ENCODE measurements around the gene RIT2. TPM values are rescaled to one million over a fixed set of nuclear protein-coding genes. Genes with fewer than 3 reads are reported as not detected.

RIT2 gene
- total RNA-seq, 1 experiment from 2014 or later, result 0.17 TPM

GRCh38 chr18:42792731-42793130 is 322.8 kb downstream of the RIT2 start:
- H3K4me3 ChIP-seq (ENCODE audit: insufficient read depth, low read depth, low read length), result no peak overlapping the region
- no peak for DNase-seq

GRCh38 chr18:42784632-42785031 is 330.9 kb downstream of the RIT2 start:
- Histone ChIP-seq H3K4me3 (ENCODE audit: insufficient read depth, low read depth, low read length) (no peak overlapping the region), H3K36me3 (replicated peaks; ENCODE audit: control insufficient read depth, insufficient read depth, low read length) (no peaks in the 10 kb centered on the region), H3K27me3 (ENCODE audit: control insufficient read depth, insufficient read depth, low read length) (no peaks in the 10 kb centered on the region)
- DNase-seq, result no peak

More at GRCh38 chr18:42792731-42793130, 322.8 kb downstream of the RIT2 start:
- Histone ChIP-seq H3K27me3 (ENCODE audit: control insufficient read depth, insufficient read depth, low read length) (no peaks in the 10 kb centered on the region), H3K36me3 (replicated peaks; ENCODE audit: control insufficient read depth, insufficient read depth, low read length) (no peaks in the 10 kb centered on the region)

- H3K4me3 ChIP-seq (ENCODE audit: insufficient read depth, low read depth, low read length), result no peak overlapping the region
- H3K36me3 ChIP-seq (replicated peaks; ENCODE audit: control insufficient read depth, insufficient read depth, low read length), result no peaks in the 10 kb centered on the region
- no peaks in the 10 kb centered on the region for H3K27me3 ChIP-seq (ENCODE audit: control insufficient read depth, insufficient read depth, low read length)
- DNase-seq, result no peak
These were observed 332.6 kb downstream of the RIT2 start for GRCh38 chr18:42782929-42783328.

GRCh38 chr18:42781298-42781815 is 334.1 kb downstream of the RIT2 start:
- DNase-seq, result no peak
- Histone ChIP-seq H3K4me3 (ENCODE audit: insufficient read depth, low read depth, low read length) (no peak overlapping the region), H3K27me3 (ENCODE audit: control insufficient read depth, insufficient read depth, low read length) (no peaks in the 10 kb centered on the region), H3K36me3 (replicated peaks; ENCODE audit: control insufficient read depth, insufficient read depth, low read length) (no peaks in the 10 kb centered on the region)

- Histone ChIP-seq H3K36me3 (replicated peaks; ENCODE audit: control insufficient read depth, insufficient read depth, low read length) (no peaks in the 10 kb centered on the region), H3K27me3 (ENCODE audit: control insufficient read depth, insufficient read depth, low read length) (no peaks in the 10 kb centered on the region), H3K4me3 (ENCODE audit: insufficient read depth, low read depth, low read length) (no peak overlapping the region)
- no peak for DNase-seq
These were observed 335.3 kb downstream of the RIT2 start for GRCh38 chr18:42780171-42780570.

- no peaks in the 10 kb centered on the region for H3K27me3 ChIP-seq (ENCODE audit: control insufficient read depth, insufficient read depth, low read length)
- no peak overlapping the region for H3K4me3 ChIP-seq (ENCODE audit: insufficient read depth, low read depth, low read length)
- no peaks in the 10 kb centered on the region for H3K36me3 ChIP-seq (replicated peaks; ENCODE audit: control insufficient read depth, insufficient read depth, low read length)
- no peak for DNase-seq
These were observed 336.9 kb downstream of the RIT2 start for GRCh38 chr18:42778445-42779042.

- H3K27me3 ChIP-seq (ENCODE audit: control insufficient read depth, insufficient read depth, low read length), result no peaks in the 10 kb centered on the region
- no peak for DNase-seq
- no peaks in the 10 kb centered on the region for H3K36me3 ChIP-seq (replicated peaks; ENCODE audit: control insufficient read depth, insufficient read depth, low read length)
- no peak overlapping the region for H3K4me3 ChIP-seq (ENCODE audit: insufficient read depth, low read depth, low read length)
These were observed 337.5 kb downstream of the RIT2 start for GRCh38 chr18:42778024-42778423.

- Histone ChIP-seq H3K4me3 (ENCODE audit: insufficient read depth, low read depth, low read length) (no peak overlapping the region), H3K27me3 (ENCODE audit: control insufficient read depth, insufficient read depth, low read length) (no peaks in the 10 kb centered on the region), H3K36me3 (replicated peaks; ENCODE audit: control insufficient read depth, insufficient read depth, low read length) (no peaks in the 10 kb centered on the region)
- DNase-seq, result no peak
These were observed 341.6 kb downstream of the RIT2 start for GRCh38 chr18:42773870-42774269.

GRCh38 chr18:42771936-42772335 is 343.5 kb downstream of the RIT2 start:
- no peaks in the 10 kb centered on the region for H3K36me3 ChIP-seq (replicated peaks; ENCODE audit: control insufficient read depth, insufficient read depth, low read length)
- no peak overlapping the region for H3K4me3 ChIP-seq (ENCODE audit: insufficient read depth, low read depth, low read length)
- DNase-seq, result no peak
- no peaks in the 10 kb centered on the region for H3K27me3 ChIP-seq (ENCODE audit: control insufficient read depth, insufficient read depth, low read length)

GRCh38 chr18:42765302-42765701 is 350.2 kb downstream of the RIT2 start:
- H3K4me3 ChIP-seq (ENCODE audit: insufficient read depth, low read depth, low read length), result no peak overlapping the region
- H3K36me3 ChIP-seq (replicated peaks; ENCODE audit: control insufficient read depth, insufficient read depth, low read length), result no peaks in the 10 kb centered on the region; the same call in 1 of the 2 replicates
- no peaks in the 10 kb centered on the region for H3K27me3 ChIP-seq (ENCODE audit: control insufficient read depth, insufficient read depth, low read length)
- DNase-seq, result no peak

- H3K27me3 ChIP-seq (ENCODE audit: control insufficient read depth, insufficient read depth, low read length), result no peaks in the 10 kb centered on the region
- DNase-seq, result no peak
- H3K36me3 ChIP-seq (replicated peaks; ENCODE audit: control insufficient read depth, insufficient read depth, low read length), result no peaks in the 10 kb centered on the region
- H3K4me3 ChIP-seq (ENCODE audit: insufficient read depth, low read depth, low read length), result no peak overlapping the region
These were observed 355.2 kb downstream of the RIT2 start for GRCh38 chr18:42760290-42760689.

GRCh38 chr18:42758852-42759251 is 356.6 kb downstream of the RIT2 start:
- no peaks in the 10 kb centered on the region for H3K36me3 ChIP-seq (replicated peaks; ENCODE audit: control insufficient read depth, insufficient read depth, low read length)
- no peak for DNase-seq
- H3K4me3 ChIP-seq (ENCODE audit: insufficient read depth, low read depth, low read length), result no peak overlapping the region
- H3K27me3 ChIP-seq (ENCODE audit: control insufficient read depth, insufficient read depth, low read length), result no peaks in the 10 kb centered on the region

- Histone ChIP-seq H3K36me3 (replicated peaks; ENCODE audit: control insufficient read depth, insufficient read depth, low read length) (no peaks in the 10 kb centered on the region), H3K4me3 (ENCODE audit: insufficient read depth, low read depth, low read length) (no peak overlapping the region), H3K27me3 (ENCODE audit: control insufficient read depth, insufficient read depth, low read length) (no peaks in the 10 kb centered on the region)
- no peak for DNase-seq
These were observed 359.3 kb downstream of the RIT2 start for GRCh38 chr18:42756214-42756613.

GRCh38 chr18:42752916-42753315 is 362.6 kb downstream of the RIT2 start:
- Histone ChIP-seq H3K36me3 (replicated peaks; ENCODE audit: control insufficient read depth, insufficient read depth, low read length) (no peaks in the 10 kb centered on the region), H3K27me3 (ENCODE audit: control insufficient read depth, insufficient read depth, low read length) (no peaks in the 10 kb centered on the region), H3K4me3 (ENCODE audit: insufficient read depth, low read depth, low read length) (no peak overlapping the region)
- no peak for DNase-seq

- DNase-seq, result no peak
- H3K36me3 ChIP-seq (replicated peaks; ENCODE audit: control insufficient read depth, insufficient read depth, low read length), result no peaks in the 10 kb centered on the region
- no peaks in the 10 kb centered on the region for H3K27me3 ChIP-seq (ENCODE audit: control insufficient read depth, insufficient read depth, low read length)
- H3K4me3 ChIP-seq (ENCODE audit: insufficient read depth, low read depth, low read length), result no peak overlapping the region
These were observed 368.7 kb downstream of the RIT2 start for GRCh38 chr18:42746794-42747193.

GRCh38 chr18:42745931-42746330 is 369.6 kb downstream of the RIT2 start:
- DNase-seq, result no peak
- H3K27me3 ChIP-seq (ENCODE audit: control insufficient read depth, insufficient read depth, low read length), result no peaks in the 10 kb centered on the region
- no peak overlapping the region for H3K4me3 ChIP-seq (ENCODE audit: insufficient read depth, low read depth, low read length)
- H3K36me3 ChIP-seq (replicated peaks; ENCODE audit: control insufficient read depth, insufficient read depth, low read length), result no peaks in the 10 kb centered on the region
